CD4-positive, alpha-beta T cell treated with Interleukin-10 for 1 hour (primary cell): Measurements from ENCODE around the gene VSIG2.

Experiments
- DNase-seq: peaks from one replicate; pipeline ENCODE4 v3.0.0-alpha.2; 2020

The VSIG2 gene

DNA sequence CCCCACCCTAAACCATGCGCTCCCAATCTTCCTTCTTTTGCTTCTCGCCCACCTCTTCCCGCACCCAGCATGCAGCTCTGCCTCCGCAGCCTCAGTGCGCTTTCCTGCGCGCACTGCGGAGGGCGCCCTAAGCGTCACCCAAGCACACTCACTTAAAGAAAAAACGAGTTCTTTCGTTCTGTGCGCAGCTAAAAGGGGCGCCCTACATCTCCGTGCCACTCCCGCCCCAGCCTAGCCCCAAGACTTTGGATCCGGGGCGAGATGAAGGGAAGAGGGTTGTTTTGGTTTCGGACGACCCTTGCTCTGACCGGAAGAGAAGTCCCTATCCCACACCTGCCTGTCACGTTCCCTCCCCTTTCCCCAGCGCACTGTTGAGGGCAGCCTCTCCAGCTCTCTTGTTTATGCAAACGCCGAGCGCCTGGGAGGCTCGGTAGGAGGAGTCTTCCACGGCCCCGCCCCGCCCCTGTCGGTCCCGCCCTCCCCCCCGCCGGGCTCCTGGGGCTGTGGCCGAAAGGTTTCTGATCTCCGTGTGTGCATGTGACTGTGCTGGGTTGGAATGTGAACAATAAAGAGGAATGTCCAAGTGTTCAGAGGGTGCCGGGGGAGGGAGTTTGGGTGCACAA lies 5.3 kb downstream of the VSIG2 start:
- DNase-seq = peak; percentile 85

DNA sequence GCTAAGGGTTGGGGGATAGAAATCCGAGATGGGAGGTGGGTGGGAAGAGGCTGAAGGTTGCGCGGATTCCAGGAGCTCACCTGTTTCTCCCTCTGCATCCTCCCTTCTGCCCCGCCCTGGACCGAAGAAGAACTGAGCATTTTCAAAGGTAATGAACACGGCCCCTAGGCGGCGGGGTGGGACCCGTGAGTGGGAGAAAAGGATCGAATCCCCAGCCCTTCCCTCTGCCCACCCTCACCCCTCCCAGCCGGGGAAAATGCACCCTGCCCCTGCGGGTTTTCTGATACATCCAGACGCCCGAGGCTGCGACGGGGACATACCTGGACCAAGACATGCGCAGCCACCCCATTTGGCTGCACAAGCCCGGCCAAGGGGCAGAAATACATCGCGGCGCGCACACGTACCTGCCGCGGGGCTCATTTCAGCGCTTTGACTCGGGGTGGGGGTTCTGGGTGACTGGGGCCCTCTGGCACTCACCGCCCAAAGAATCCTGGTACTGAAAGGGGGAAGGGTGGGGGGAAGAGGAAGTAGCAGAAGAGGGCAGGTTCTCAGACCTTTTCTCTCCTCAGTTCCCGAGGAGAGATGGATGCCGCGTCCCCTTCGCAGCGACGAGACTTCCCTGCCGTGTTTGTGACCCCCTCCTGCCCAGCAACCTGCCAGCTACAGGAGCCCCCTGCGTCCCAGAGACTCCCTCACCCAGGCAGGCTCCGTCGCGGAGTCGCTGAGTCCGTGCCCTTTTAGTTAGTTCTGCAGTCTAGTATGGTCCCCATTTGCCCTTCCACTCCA lies 6.0 kb downstream of the VSIG2 start:
- DNase-seq = peak; percentile 44

DNA sequence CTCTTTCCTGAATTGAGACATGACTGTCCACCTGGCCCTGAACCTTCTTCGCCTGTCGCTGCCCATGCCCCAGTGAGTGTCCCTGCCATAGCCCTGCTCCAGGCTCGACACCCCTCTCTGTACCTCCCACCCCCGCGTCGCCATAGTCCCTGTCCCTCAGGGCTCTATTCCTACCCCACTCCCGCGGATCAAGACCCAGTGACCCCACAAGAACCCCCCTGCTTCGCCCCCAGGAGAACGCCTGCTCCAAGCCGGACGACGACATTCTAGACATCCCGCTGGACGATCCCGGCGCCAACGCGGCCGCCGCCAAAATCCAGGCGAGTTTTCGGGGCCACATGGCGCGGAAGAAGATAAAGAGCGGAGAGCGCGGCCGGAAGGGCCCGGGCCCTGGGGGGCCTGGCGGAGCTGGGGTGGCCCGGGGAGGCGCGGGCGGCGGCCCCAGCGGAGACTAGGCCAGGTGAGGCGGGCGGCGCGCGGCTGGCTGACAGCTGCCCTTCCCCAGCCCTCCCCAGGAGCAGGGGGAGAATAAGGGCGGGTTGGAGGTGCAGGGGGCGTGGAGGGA lies 6.7 kb downstream of the VSIG2 start:
- DNase-seq = no peak

DNA sequence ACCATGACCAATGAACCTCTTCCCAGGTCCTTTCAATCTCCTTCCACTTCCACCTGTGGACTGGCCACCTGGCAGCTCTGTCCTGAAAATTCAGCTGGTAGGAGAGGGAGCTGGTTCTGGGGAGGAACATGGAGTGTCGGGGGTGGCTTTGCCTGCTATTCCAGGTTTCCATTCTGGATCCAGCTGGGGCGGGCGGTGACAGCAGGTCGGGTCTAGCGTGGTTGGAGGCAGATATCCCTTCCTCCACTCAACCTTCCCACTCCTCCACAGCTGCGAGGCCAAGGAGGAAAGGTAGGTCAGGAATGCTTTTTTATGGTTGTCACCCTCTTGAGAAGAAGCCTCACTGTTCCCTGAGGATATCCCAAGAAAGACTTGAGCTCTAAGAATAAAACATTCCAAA lies 9.0 kb downstream of the VSIG2 start:
- no peak for DNase-seq

DNA sequence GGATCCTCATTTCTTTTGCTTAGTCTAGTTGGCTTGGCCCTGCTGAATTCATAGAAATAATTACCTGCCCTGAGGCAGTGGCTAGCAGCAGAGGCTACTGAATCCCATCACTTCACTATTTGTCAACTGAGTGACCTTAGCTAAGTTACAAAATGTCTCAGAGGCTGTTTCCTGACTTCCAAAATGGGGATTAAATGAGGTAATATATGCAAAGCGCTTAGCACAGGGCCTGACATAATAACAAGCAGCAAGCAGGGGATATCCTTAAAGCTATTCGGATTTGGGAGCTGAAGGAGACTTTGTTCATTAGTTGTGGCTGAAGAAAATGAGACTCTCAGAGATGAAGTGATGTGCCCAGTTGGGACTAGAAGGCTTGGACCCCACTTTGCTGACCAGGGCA lies 9.5 kb downstream of the VSIG2 start:
- DNase-seq = no peak

DNA sequence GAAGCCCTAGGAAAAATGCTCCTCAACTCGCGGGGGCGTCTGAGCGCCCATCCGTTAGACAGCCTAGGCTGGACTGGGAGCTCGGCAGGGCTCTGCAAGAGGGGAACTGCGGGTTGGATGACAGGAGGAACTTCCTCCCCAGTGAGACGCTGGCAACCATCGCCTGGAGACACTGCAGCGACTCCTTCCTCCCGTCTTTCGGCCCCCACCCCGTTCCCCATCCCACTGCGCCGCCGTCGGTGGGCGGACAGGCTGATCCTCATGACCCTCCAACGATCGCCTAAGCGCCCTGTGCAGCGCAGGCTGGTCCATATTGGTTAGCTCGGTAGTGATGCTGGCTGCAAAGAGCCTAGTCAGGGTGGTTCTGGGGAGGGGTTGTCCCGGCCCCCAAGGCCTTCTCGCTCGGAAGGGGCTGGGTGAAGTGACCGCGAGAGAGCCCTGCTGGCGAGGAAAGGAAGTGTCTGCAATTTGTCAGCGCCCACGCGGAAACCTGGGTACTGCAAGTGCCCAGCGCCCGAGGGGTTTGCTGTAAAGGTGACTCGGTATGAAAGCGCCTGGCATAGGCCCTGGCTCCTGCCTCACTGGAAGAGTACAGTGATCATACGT lies 11.7 kb downstream of the VSIG2 start:
- peak; percentile 64 for DNase-seq

DNA sequence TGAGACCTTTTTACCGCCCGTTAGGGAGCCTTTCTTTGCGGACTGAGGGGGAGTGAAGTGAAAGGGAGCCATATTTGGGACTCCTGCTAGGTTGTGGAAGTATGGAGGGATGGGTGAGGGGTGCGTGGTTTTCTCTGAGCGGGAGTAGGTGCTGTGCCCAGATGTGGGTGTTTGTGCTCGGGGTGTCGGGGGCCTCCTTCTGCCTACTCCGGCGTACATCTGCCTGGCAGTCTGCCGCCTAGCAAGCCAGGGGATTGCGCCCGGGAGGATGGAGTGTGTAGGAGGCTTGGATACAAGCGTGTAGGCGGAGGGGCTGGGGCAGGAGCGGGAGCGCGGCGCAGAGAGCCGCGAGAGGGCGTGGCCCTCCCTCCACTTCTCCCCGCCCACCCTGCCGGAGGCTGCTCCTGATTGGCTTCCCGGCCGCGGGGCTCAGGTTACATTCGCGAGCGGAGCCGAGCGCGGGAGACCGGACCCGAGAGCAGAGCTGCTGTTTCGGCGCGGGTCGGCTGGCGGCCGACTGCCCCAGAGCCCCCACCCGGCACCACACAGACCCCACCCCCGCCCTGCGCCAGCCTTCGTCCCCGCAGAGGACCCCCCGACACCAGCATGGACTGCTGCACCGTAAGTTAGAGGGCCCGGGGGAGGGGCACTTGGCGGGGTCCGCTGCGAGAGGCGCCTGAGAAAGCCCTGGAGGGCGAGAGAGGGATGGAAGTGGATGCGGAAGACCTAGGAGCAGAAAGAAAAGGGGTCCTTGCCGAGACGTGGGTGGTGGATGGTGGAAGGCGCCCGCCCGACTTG lies 12.4 kb downstream of the VSIG2 start, which contains the start of gene NRGN:
NRGN (plus strand) TSS at position 464 of the 798 bp plus-strand sequence; CDS start at position 607, 143 bp downstream.
- DNase-seq = peak; percentile 85

DNA sequence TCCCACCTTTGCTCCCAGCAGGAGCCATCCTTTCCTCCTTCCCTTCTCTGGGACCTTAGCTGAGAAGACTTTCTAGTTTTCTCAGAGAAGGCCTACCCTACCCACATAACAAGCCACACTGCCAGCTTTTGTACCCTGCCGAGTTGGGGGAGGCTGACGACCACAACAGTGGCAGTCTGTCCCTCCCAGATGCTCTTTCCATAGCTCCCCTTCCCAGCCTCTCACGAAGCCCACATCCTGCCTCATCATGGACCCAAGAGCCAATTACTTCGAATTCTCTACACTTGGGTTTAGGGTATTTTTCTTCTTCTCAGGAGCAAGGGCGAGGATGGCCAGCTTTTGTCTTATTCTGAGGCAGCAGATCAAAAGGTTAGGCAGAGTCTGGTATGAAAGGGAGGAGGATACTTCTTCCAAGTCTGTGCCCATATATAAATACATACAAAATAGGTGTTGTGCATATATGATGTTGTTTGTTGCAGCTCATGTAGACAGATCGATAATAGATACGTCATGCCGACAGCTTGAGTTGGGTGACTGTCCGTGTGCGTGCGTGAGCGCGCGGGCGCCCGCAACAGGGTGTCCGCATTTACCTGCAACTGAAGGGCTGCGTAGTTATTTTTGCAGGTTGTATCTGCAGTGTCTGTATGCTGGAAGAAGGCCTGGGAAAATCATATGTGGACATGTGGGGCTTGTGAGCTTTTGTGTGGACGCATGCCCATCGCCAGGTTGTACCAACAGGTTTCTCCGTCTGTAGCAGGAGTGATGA lies 13.2 kb downstream of the VSIG2 start:
- no peak for DNase-seq

DNA sequence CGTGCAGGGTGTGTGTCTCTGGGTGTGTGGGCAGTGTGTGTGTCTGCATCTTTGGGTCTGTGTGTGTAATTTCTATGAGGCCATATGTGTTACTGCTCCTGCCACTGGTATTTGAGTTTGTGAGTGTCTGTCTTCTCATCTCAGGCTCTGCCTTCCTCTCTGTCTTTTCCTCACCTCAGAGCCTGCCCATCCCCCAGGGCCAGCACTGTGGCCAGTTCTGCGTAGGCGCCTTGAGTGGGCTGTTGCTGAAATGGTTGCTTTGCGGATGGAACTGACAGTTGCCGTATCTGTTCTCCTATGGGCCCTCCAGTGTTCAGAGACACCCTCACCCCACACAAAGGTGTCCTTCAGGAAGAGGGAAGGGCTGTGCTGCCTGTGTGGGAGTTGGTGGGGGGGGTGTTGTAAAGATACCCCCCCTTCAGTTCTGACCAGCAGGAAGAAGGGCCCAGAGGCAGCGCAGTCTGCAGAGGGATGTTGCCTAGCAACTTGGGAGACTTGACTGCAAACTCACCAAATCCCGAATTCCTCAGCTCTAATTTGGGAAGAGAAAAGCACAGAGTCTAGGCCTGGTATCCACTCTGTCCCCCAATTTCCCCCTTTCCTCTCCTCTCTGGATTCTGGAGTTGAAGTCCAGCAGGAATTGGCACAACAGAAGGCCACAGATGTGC lies 14.3 kb downstream of the VSIG2 start:
- no peak for DNase-seq

DNA sequence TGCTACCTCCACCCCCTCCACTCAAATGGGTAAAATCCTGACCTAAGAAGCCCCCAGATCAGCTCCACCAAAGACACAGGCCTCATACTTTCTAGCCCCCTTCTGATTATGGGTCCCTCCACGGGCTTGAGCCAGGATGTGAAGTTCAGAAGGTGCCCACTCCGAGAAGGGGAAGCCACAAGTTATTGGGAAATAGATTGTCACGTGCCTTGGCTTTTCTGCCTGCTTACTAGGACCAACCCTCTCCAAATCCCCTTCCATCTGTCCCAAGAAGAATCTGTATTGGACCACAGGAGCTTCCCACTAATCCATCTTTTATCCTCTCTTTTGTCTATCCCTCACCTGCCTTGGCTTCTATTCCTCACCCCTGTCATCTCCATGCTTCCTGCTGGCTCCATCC lies 15.3 kb downstream of the VSIG2 start:
- DNase-seq = no peak

DNA sequence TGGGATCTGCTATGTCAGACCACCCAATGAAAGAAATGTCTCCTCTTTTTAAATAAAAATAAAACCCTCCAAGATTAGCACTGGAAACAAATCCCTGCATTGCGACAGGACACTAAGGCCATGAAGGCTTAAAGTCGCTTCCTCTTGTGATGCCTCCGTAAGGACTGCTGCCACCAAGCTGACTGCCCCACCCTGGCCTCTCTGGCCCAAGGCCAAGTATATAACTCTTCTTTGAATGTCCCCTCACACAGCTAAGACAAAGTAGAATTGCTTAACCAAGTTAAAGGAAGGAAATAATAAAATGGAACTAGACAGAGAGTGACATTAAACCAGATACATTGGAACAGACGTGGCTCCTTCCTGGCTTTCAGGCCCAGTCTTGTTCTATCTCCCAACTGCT lies 19.8 kb downstream of the VSIG2 start:
- DNase-seq = no peak

DNA sequence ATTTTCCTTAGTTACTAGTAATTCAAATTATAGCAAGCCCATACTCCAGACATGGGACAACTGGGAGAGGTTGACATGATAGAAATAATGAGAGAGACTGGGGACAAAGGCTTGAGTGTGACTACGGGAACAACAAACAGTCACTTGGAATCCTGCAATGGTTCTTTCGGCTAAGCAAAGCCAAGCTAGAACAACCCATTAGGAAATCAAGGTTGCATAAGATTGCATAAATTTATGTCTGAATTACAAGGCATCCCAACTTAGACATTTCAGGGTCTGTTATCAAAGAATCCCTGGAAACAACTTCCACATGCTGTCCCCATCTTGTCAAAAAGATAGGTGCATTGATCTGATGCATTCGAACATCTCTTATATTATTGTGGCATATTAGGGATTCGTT lies 22.5 kb downstream of the VSIG2 start:
- DNase-seq = no peak

DNA sequence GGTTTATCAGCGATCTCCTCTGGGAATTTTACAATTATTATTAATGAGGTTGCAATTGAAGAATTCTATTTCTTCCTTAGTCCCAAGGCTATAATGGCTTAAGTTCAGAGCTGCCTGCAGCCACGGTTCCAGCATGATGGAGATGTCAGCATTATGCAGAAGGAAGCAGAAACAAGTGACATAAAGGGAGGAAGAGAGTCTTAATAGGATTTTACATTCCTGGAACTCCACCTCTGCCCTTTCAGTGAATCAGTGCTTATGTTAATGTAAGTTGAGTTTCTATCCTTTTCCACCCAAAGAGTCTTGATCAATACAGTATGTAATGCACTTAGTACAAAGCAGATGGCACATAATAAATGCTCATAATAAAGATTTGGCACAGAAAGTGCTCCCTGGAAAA lies 23.9 kb downstream of the VSIG2 start:
- no peak for DNase-seq

DNA sequence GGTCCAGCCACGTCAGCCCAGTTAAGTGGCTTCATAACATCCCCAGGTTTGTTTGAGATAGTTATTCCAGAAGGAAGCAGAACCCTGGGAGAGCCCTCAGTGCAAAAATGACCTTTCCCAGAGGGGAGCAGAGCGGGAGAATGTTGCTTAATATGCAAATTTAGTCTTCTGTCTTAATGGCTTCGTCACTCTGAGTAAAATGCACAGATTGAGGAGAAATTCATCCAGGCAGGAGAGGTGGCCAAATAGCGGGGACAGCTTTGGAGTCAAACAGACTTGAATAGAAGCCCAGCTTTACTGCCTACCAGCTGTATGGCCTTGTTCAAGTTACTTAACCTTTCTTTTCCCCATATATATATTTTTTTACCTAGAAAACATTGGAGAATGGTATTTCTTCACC lies 24.6 kb downstream of the VSIG2 start:
- DNase-seq = no peak

DNA sequence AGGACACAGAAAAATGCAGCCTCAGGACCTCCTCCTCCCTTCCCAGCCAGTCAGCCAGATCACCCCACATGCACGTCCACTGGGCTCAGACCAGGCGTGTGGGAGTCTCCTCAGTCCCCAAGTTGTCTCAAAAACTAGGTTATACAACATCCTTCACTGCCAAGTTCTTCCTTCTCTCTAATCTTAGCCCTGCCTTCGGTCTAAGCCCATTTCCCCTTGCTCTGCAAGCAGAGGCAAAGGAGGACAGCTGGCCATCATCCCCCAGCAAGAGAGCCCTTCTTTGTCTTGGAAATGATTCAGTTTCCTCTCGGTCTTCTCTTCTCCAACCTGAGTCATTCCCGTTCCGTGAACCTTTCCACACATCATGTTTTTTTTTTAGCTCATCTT lies 26.3 kb downstream of the VSIG2 start:
- no peak for DNase-seq

DNA sequence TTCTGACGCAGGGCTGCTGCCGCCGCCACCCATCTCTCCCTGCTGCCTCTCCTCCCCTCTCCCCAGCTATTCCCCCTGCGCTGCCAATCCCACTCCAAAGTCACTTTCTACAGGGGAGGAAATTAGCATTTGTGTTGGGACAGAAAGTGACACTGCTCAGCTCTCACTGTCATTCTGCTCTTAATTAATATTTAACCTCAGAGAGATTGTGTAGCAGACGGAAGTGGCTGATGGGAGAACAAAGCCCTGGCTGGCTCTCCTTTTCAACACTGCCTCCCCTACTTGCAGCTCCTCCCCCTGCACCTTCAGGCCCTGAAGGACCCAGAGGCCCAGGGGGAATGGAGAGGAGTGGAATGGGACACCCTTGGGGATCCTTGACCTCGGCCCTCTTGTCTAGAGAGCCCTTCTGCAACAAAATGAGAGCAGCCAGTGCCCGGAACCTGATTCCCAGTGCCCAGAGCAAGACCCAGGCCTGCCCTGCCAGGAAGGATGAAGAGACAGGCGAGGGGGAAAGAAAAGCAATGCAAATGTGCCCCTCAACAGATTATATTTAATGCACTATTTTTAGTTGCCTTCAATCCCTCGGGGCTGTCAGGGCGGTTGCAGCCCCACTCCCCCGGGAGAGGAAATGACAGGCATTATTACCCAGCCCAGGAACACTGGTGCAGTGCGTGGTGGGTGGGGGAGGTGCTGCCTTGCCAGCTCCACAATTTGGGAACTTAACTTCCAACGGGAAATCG lies 26.9 kb downstream of the VSIG2 start:
- DNase-seq = no peak

DNA sequence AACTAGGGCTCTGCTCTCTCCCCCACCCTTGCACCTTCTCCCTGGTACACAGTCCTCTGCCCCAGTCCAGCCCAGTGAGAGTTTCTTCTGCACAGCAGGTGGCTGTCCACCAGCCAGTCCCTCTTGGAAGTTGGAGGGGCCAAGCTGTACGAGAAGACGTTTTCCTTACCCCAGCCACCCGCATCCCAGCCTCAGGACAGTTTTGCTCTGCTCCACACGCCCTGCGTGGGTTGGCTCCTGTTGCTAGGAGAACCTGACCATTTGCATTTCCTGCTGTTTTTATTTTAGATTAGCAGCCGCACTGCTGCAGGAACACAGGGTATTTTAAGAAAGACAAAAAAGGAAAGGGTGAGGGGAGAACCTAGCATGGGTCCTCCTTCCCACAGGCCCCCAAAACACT lies 29.9 kb downstream of the VSIG2 start:
- DNase-seq = no peak

DNA sequence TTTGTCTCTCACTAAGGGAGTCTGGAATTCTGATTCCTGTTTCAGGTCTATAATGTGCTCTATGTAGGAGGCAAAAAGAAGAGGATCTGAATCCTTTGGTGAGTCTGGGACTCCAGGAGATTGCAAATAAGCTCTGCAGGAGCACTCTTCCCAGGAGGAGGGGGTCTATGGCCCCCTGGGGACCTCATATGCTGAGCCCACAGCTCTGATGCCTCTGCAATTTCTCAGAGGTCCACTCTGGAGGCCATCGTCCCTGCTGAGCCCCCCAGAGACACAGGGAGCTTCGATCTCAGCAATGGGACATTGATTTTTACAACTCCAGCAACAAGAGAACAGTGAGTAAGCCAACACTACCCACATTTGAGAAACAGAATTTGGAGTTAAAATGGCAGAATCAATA lies 32.5 kb downstream of the VSIG2 start:
- DNase-seq = no peak

DNA sequence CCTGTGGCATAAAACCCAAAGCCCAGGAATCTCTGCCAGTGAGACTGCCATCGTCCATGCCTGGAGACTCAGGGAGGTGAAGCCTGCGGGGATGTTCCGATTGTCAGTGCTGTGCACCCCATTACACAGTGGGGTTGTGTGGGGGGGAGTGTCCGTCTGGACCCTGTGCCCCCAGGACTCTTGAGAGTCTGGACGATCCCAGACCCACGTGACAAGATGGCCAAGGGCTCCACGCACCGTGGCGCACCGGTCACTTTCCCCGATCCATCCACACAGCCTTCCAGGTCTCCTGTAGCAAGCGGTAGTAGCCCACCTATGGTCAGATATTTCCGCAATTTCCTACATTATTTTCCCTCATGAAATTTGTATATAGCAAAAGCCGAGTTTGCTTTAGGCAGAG lies 33.3 kb downstream of the VSIG2 start:
- no peak for DNase-seq

DNA sequence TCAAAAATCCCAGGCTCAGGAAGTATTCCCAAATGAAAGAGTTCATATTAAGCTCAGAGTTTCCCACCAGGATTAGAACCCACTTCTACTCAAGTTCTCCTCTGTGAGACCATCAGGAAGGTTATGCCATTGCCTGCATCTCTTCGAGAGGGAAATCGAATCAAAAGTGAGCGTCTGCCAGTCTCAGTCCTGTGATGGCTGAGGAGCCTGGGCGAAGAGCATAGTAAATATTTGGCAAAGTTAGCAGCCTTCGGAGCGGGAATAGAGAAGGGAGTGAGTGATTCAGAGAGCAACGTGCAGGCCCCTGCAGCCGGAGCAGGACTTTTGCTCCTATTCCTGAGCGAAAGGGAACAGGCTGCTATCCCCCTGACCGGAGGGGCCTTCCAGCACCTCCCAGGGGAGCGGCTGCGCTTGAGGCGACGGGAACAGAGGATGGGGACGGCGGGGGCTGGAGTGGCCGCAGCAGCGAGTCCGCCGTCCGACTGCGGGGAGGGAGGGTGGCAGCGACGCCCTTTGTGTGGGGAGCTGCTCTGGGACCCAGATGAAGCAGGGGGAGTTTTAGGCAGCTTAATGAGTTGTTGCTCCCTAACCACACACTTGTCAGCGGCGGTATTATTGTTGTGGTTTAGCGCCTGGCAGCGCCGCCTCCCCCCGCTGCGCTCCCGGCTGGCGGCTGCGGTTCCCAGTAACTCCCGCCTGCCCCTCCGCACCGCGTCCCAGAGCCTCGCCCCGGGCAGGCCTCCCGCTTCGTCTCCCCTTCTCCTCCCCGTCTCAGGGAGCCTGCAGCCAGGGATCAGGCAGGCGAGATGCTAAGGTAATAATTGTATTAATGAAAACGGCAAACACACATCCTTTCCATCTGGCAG lies 34.0 kb downstream of the VSIG2 start:
- peak; percentile 33 for DNase-seq
